HEK293 (cell line): ENCODE measurements around the gene STK16.
A peak's percentile ranks its signal among the peaks of the same experiment; 100 is the strongest.
"Not testable (repeated sequence)": the region's sequence is repeated elsewhere in the genome, so short reads cannot be mapped to it uniquely, and the experiment has no call there.

Experiments used
- CTCF ChIA-PET: fragments of 350-600 bp; formaldehyde crosslinking; extraction: SDS; loops from one replicate; lab custom pipeline; 2021; ENCODE audit warnings: antibody characterized with exemption; lab: Yijun Ruan, JAX
- POLR2A ChIA-PET: fragments of 300-600 bp; formaldehyde crosslinking; extraction: SDS; loops from one replicate; lab custom pipeline; 2020; ENCODE audit warnings: antibody characterized with exemption, inconsistent platforms; lab: Yijun Ruan, JAX
- H3K27ac ChIP-seq: fragments of 200-500 bp; sonication (Bioruptor generic); 2 replicates; pipeline ENCODE4 v1.5.1; 2014; ENCODE audit warnings: low read depth, low read length, control low read depth, inconsistent platforms; ENCODE audit errors: extremely low read depth
- H3K36me3 ChIP-seq, 2 experiments: fragments of 200-500 bp in 1 of 2; sonication (Bioruptor generic) in 1 of 2; 1 replicate in 1 of 2; 2 replicates in 1 of 2; pipeline ENCODE4 v1.5.1; 2014 to 2017; ENCODE audit warnings: inconsistent platforms in 2 of 2, low read length in 2 of 2; ENCODE audit not compliant: control insufficient read depth in 2 of 2, insufficient read depth in 1 of 2
- H3K4me1 ChIP-seq: fragments of 200-500 bp; sonication (Bioruptor generic); 2 replicates; pipeline ENCODE4 v1.5.1; 2014; ENCODE audit warnings: mild to moderate bottlenecking, low read length, inconsistent platforms; ENCODE audit not compliant: control insufficient read depth, insufficient read depth
- H3K4me3 ChIP-seq: 2 replicates; pipeline ENCODE4 v1.5.1; 2011; ENCODE audit warnings: low read depth, mild to moderate bottlenecking, control low read depth, low read length, moderate library complexity
- H3K9me3 ChIP-seq: fragments of 200-500 bp; sonication (Bioruptor generic); 2 replicates; pipeline ENCODE4 v1.5.1; 2014; ENCODE audit warnings: low read depth, low read length, inconsistent platforms; ENCODE audit not compliant: control insufficient read depth, insufficient read depth
- EGR2 ChIP-seq: fragments of 450-650 bp; formaldehyde crosslinking; IDR thresholded peaks from 2 replicates; pipeline ENCODE4 v1.5.1; 2016; ENCODE audit warnings: low read depth, missing biosample characterization, missing genetic modification characterization
- HOXC10 ChIP-seq: sonication (generic); formaldehyde crosslinking; IDR thresholded peaks from 2 replicates; pipeline ENCODE4 v1.8.1; 2023; ENCODE audit warnings: mild to moderate bottlenecking, missing genetic modification reagents
- KLF1 ChIP-seq: fragments of 450-650 bp; formaldehyde crosslinking; IDR thresholded peaks from 2 replicates; pipeline ENCODE4 v1.5.1; 2016; ENCODE audit warnings: missing biosample characterization, missing genetic modification characterization
- ZBTB20 ChIP-seq: fragments of 450-650 bp; formaldehyde crosslinking; IDR thresholded peaks from 2 replicates; pipeline ENCODE4 v1.5.1; 2016; ENCODE audit warnings: missing biosample characterization, missing genetic modification characterization
- ZFHX2 ChIP-seq: fragments of 450-650 bp; formaldehyde crosslinking; conservative IDR thresholded peaks from 2 replicates; pipeline ENCODE4 v1.5.1; 2016; ENCODE audit warnings: missing biosample characterization, missing genetic modification characterization
- ZNF138 ChIP-seq: fragments of 450-650 bp; formaldehyde crosslinking; IDR thresholded peaks from 2 replicates; pipeline ENCODE4 v1.5.1; 2016; ENCODE audit warnings: missing biosample characterization, missing genetic modification characterization, borderline replicate concordance
- ZNF148 ChIP-seq: fragments of 450-650 bp; formaldehyde crosslinking; IDR thresholded peaks from 2 replicates; pipeline ENCODE4 v1.5.0; 2017; ENCODE audit warnings: missing biosample characterization, missing genetic modification characterization, borderline replicate concordance
- ZNF362 ChIP-seq: fragments of 450-650 bp; formaldehyde crosslinking; IDR thresholded peaks from 2 replicates; pipeline ENCODE4 v1.5.1; 2016; ENCODE audit warnings: missing biosample characterization, missing genetic modification characterization
- ZNF449 ChIP-seq: fragments of 450-650 bp; formaldehyde crosslinking; IDR thresholded peaks from 2 replicates; pipeline ENCODE4 v1.5.1; 2017; ENCODE audit warnings: missing biosample characterization, mild to moderate bottlenecking, missing genetic modification characterization, moderate library complexity
- ZNF76 ChIP-seq: fragments of 450-650 bp; formaldehyde crosslinking; IDR thresholded peaks from 2 replicates; pipeline ENCODE4; 2016; ENCODE audit warnings: low read depth, missing biosample characterization, missing genetic modification characterization, borderline replicate concordance

STK16 gene

GRCh38 chr2:219285894-219286425 is 40.7 kb downstream of the STK16 start:
- ChIA-PET CTCF (interaction anchor here (0.6 to 15.0 kb wide), 4 partner anchors 8 to 208 kb away, joined by 4 to 297 read pairs (median 6); partner anchors contain the start of gene DNAJB2), POLR2A (interaction anchor here (0.9 to 1.6 kb wide), 2 partner anchors 9 to 80 kb away, joined by 3 to 4 read pairs; partner anchors contain the start of gene ZFAND2B)
- Histone ChIP-seq H3K9me3 (no peaks in the 10 kb centered on the region), H3K4me1 (no peaks in the 10 kb centered on the region), H3K4me3 (no peak overlapping the region), H3K27ac (no peak overlapping the region), H3K36me3 (peaks cover 0 to 56% of the 10 kb centered on the region in 2 experiments; a peak in 1 of 3 replicates)
- TF ChIP-seq HOXC10 (CRISPR knock-in tag) (no peak), ZNF76 (0 out of 2 replicates have a peak, but pooled peaks have one; percentile 39)

- no peak overlapping the region for H3K27ac ChIP-seq
- H3K36me3 ChIP-seq: peaks cover 0 to 50% of the 10 kb centered on the region in 2 experiments; a peak in 1 of 3 replicates
- H3K4me3 ChIP-seq: no peak overlapping the region
- H3K9me3 ChIP-seq: no peaks in the 10 kb centered on the region
- POLR2A ChIA-PET: interaction anchor here (0.9 to 1.6 kb wide), 2 partner anchors 8 to 80 kb away, joined by 3 to 4 read pairs; partner anchors contain the start of gene ZFAND2B
- no peaks in the 10 kb centered on the region for H3K4me1 ChIP-seq
- CTCF ChIA-PET: interaction anchor here (0.6 to 15.0 kb wide), 4 partner anchors 8 to 207 kb away, joined by 4 to 297 read pairs (median 6); partner anchors contain the start of gene DNAJB2
- peak; percentile 54; the same call in 1 of the 2 replicates for TF ChIP-seq ZNF449 (tag by site-specific recombination)
- no peak for TF ChIP-seq ZNF362
- TF ChIP-seq KLF1 (tag by site-specific recombination): peak; percentile 34; the same call in 1 of the 2 replicates
- TF ChIP-seq ZNF148 (tag by site-specific recombination): no peak
- TF ChIP-seq ZBTB20: peak; percentile 85
- TF ChIP-seq ZNF138: no peak
- TF ChIP-seq EGR2 (tag by site-specific recombination): peak; percentile 46
- TF ChIP-seq ZFHX2 (tag by site-specific recombination): peak; percentile 85
- TF ChIP-seq, all 188 proteins: peak for 5
Observed at GRCh38 chr2:219286436-219287115, 41.3 kb downstream of the STK16 start.

GRCh38 chr2:219287116-219287440 is 41.8 kb downstream of the STK16 start:
- ChIA-PET POLR2A (interaction anchor here (1.6 kb wide), 1 partner anchor 8 kb away, joined by 4 read pairs; no protein-coding TSS in a partner anchor), CTCF (interaction anchor here (1.3 to 1.4 kb wide), 2 partner anchors 9 to 10 kb away, joined by 4 to 8 read pairs; partner anchors contain the start of gene DNAJB2)
- not testable (repeated sequence) for H3K4me3 ChIP-seq, H3K27ac ChIP-seq, H3K4me1 ChIP-seq, H3K9me3 ChIP-seq
- TF ChIP-seq ZNF362: 0 out of 2 replicates have a peak, but pooled peaks have one; percentile 25
- H3K36me3 ChIP-seq: peaks cover 0 to 45% of the 10 kb centered on the region in 2 experiments; a peak in 1 of 3 replicates
